ENCODE data around the gene TSPAN4. TPM values are rescaled to one million over a fixed set of nuclear protein-coding genes. Genes with fewer than 3 reads are reported as not detected.

TSPAN4 gene
- total and polyA plus RNA-seq, 9 of the 15 experiments (the other 6 are each of a cell fraction or from before 2014, with no cell fraction given): 0.07 to 31.0 (median 15.7) TPM

- no TSS peak for BruUV-seq (replicated peaks)
- DNase-seq (ENCODE audit: extremely low read depth in 1 of 4, low spot score in 3 of 4) (peak in 2 of 4 experiments; percentile 52 to 56), ATAC-seq (peak; percentile 74), FAIRE-seq (peak; percentile 32)
- H3K4me2 ChIP-seq (ENCODE audit: insufficient read depth, low read length): no peak overlapping the region
- CTCF ChIA-PET (ENCODE audit: low intra/inter-chr PET ratio): interaction anchor here (1.0 to 1.3 kb wide), 2 partner anchors 201 to 204 kb away, joined by 3 to 4 read pairs; no protein-coding TSS in a partner anchor
- H3K27me3 ChIP-seq (ENCODE audit: control insufficient read depth in 2 of 2, insufficient read depth in 2 of 2, low read length in 2 of 2): no peaks in the 10 kb centered on the region
- no peaks in the 10 kb centered on the region for H3K79me2 ChIP-seq (ENCODE audit: control insufficient read depth, insufficient read depth, low read length)
- no peak overlapping the region for H2AFZ ChIP-seq (ENCODE audit: low read depth, low read length)
- intact Hi-C loops (cut with micrococcal nuclease) (no loop called here), in situ Hi-C loops (cut with MboI) (no loop called here)
- no peaks in the 10 kb centered on the region for H3K9me3 ChIP-seq (replicated peaks; ENCODE audit: control insufficient read depth, insufficient read depth, low read depth, low read length)
- no peak overlapping the region for H3K4me3 ChIP-seq
- H3K4me1 ChIP-seq (replicated peaks in 1 of 2; ENCODE audit: control insufficient read depth in 2 of 2, insufficient read depth in 2 of 2, low read length in 2 of 2): peaks cover 0 to 83% of the 10 kb centered on the region in 2 experiments; a peak in 2 of 5 replicates
- peak overlapping the region in 1 of 2 experiments; percentile 45; a peak in 2 of 4 replicates for H3K9ac ChIP-seq (ENCODE audit: insufficient read depth in 1 of 2, low read depth in 2 of 2, low read length in 2 of 2)
- H3K9me1 ChIP-seq (ENCODE audit: control insufficient read depth, insufficient read depth, low read length): no peaks in the 10 kb centered on the region
- WGBS (ENCODE audit: insufficient coverage, low coverage, missing lambda C conversion rate): 81% methylated on average over 14 of the region's 28 CpGs
- no peaks in the 10 kb centered on the region for H3K36me3 ChIP-seq (ENCODE audit: control insufficient read depth, insufficient read depth, low read length)
- H3K27ac ChIP-seq (ENCODE audit: extremely low read depth, low read depth, low read length): no peak overlapping the region
- POLR2A ChIA-PET: interaction anchor here (0.6 to 1.0 kb wide), 2 partner anchors 8 to 197 kb away, joined by 3 read pairs; partner anchors contain the start of gene TSPAN4
- no peaks in the 10 kb centered on the region for H4K20me1 ChIP-seq (replicated peaks; ENCODE audit: control insufficient read depth, insufficient read depth, low read length)
- TF ChIP-seq TFAP4 (CRISPR knock-in tag; IDR thresholded peaks at IDR 0.05; ENCODE audit: borderline replicate concordance) (0 out of 2 replicates have a peak, but pooled peaks have one; percentile 24), SMC3 (conservative IDR thresholded peaks at IDR 0.05; ENCODE audit: insufficient read depth, low read depth, low read length) (peak; percentile 28; the same call in 1 of the 2 replicates), REST (IDR thresholded peaks at IDR 0.05; ENCODE audit: borderline replicate concordance) (peak; percentile 26; the same call in 1 of the 2 replicates), REST (CRISPR knock-in tag; IDR thresholded peaks at IDR 0.05; ENCODE audit: low read depth) (no peak), ZBTB33 (CRISPR knock-in tag; IDR thresholded peaks at IDR 0.05) (peak; percentile 64; the same call in 1 of the 2 replicates), CGGBP1 (CRISPR knock-in tag; IDR thresholded peaks at IDR 0.05) (no peak), STAG1 (CRISPR knock-in tag; IDR thresholded peaks at IDR 0.05; ENCODE audit: borderline replicate concordance) (no peak)
These were observed 8.4 kb downstream of the TSPAN4 start for GRCh38 chr11:850775-851763.

Data from K562 (cell line).